Fibroblast of mammary gland (primary cell): ENCODE measurements around the gene C14orf119.

ENCODE experiments used
- DNase-seq: peaks from one replicate; pipeline ENCODE4 v3.0.0-alpha.2; 2010; ENCODE audit warnings: low read depth
- H3K4me3 ChIP-seq: 2 replicates; pipeline ENCODE4 v1.5.1; 2011; ENCODE audit warnings: low read depth, mild to moderate bottlenecking, low read length, moderate library complexity; ENCODE audit not compliant: control insufficient read depth
- CTCF ChIP-seq: conservative IDR thresholded peaks from 2 replicates; pipeline ENCODE4 v1.5.1; 2011; ENCODE audit warnings: low read depth, low read length, inconsistent platforms; ENCODE audit not compliant: control insufficient read depth, insufficient read depth

The C14orf119 gene

DNA sequence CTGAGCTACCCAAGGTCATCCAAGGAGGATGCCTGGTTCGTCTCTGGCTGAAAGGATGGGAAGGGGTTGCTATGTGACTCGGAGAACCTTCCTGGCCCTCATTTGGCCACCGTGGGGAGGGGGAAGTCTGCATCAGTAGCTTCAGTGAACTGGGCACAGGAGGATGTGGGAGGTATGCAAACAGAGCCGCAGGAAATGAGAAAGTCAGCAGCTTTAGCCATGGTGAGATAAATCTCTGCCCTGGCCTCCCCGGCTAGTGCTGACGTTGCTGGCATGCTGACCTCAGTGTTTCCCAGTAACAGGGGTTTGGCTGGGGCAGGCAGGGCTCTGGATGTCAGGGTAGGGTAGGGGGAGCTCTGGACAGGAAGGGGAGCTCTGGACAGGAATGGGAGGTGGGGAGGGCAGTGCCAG is 26.1 kb downstream of the C14orf119 start:
- TF ChIP-seq CTCF, result no peak
- H3K4me3 ChIP-seq, result no peak overlapping the region
- DNase-seq, result peak; percentile 62

GRCh38 chr14:23122086-23122485 is 26.8 kb downstream of the C14orf119 start:
- no peak for TF ChIP-seq CTCF
- H3K4me3 ChIP-seq, result no peak overlapping the region
- no peak for DNase-seq

DNA sequence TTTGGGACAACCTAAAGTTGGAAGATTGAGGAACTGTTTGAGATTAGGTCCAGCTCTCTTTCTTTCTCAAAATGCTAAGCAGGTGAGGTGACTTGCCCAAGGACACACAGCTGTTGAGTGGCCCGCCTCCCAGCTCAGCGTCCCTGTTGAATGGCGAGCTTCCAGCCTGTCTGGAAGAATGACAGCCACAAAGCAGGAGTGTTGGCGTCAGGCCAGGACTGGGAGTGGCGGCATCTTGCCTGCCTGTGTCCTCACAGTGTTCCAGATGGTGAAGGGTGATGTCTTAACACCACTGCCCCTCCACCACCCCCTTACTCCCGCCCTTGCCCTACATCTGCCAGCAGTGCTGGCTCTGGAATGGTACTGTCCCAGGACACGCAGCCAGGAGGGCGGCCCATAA is 28.1 kb downstream of the C14orf119 start:
- no peak for TF ChIP-seq CTCF
- DNase-seq, result no peak
- H3K4me3 ChIP-seq, result no peak overlapping the region

DNA sequence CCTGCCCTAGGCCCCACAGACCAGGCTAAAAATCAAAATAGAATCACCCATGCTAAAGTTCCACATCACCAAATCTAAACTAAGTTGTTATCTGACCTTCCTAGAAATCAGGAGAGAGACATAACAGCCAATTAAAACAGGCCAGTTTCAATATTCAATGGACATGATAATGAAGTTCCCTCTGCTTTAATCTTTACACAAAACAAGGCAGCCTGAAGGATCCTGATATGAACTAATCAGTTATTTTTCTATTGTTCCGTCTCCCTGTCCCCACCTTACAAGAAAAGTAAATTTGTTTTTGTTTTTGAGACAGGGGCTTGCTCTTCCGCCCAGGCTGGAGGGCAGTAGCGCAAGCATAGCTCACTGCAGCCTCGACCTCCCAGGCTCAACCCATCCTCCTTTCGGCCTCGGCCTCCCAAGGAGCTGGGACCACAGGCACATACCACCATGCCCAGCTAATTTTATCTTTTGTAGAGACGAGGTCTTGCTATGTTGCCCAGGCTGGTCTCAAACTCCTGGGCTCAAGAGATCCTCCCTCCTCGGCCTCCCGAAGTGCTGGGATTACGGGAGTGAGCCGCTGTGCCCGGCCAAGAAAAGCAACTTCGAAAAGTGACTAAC is 29.1 kb downstream of the C14orf119 start:
- H3K4me3 ChIP-seq, result no peak overlapping the region
- TF ChIP-seq CTCF, result no peak
- no peak for DNase-seq

DNA sequence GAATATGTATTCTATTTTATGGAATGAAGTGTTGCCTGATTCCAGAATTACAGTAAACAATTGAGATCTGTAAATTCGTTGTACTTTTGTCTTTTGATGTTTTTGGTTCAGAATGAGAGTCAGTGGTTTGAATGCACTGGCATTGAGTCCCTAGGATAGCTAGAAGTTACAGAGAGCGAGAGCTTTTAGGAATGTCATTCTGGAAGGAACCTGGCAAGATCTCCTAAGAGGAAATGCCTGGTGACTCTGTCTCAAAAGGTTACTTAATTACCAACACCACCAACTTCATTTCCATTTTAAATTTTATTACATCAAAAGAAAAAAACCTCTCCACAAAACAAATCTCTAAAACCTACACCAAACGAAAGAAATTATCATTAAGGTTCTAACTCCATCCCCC is 29.7 kb downstream of the C14orf119 start:
- TF ChIP-seq CTCF, result no peak
- H3K4me3 ChIP-seq, result no peak overlapping the region
- no peak for DNase-seq

DNA sequence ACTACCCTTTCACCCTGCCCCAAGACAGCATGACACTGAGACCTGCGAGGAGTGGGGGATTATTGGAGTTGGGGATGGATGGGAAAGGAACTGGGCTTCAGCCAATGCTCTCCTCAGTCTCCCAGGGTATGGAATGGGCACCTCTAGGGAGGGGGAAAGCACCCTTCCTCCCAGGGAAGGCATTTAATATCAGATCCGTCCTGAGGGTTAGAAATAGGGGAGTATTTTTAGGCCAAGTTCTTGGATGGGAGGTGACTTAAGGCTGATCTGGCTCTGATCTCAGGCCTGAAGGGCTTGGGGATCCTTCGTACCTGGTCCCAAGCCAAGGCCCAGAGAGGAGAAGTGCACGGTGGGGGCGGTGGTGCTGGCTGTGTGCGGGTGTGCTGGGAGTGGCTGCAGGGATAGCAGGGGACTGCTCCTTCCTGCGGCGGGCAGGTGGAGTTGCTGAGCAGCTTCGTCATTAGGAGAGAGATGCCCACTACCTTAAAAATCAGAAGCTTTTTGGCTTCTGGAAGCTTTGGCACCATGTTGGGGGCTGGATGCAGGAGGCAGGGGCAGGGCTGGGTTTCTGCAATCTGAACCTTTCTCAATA is 30.7 kb downstream of the C14orf119 start:
- no peak for TF ChIP-seq CTCF
- no peak overlapping the region for H3K4me3 ChIP-seq
- no peak for DNase-seq

GRCh38 chr14:23126548-23127278 is 31.4 kb downstream of the C14orf119 start:
- no peak for DNase-seq
- no peak overlapping the region for H3K4me3 ChIP-seq
- TF ChIP-seq CTCF, result no peak
